ENCODE measurements around the gene PLEK2. TPM values are rescaled to one million over a fixed set of nuclear protein-coding genes. Genes with fewer than 3 reads are reported as not detected.
A peak's percentile ranks its signal among the peaks of the same experiment; 100 is the strongest.

Gene PLEK2
- total and polyA plus RNA-seq, 2 of the 13 experiments (the other 11 are each of a cell fraction or from before 2014, with no cell fraction given), result 0.26 to 1.5 TPM

GRCh38 chr14:67436006-67436866 lies 24.3 kb upstream of the PLEK2 start:
- no peak for FAIRE-seq
- no peaks in the 10 kb centered on the region for H3K36me3 ChIP-seq (replicated peaks in 1 of 2; ENCODE audit: control insufficient read depth in 1 of 2, insufficient read depth in 2 of 2, low read length in 2 of 2)
- BruUV-seq (replicated peaks), result no TSS peak
- peak; percentile 16 for DNase-seq (ENCODE audit: low spot score)
- ATAC-seq, result peak; percentile 89
- no peak overlapping the region for H3K9ac ChIP-seq (ENCODE audit: insufficient read depth, low read depth, low read length)
- ChIA-PET POLR2A (no interaction called here), CTCF (ENCODE audit: low intra/inter-chr PET ratio, low total read pairs) (no interaction called here)
- 34% methylated on average over 4 of the region's 10 CpGs for WGBS (ENCODE audit: low lambda C conversion rate)
- H3K4me2 ChIP-seq (ENCODE audit: low read depth, low read length), result no peak overlapping the region; the same call in 1 of the 2 replicates
- no peaks in the 10 kb centered on the region for H3K79me2 ChIP-seq (ENCODE audit: insufficient read depth, low read length)
- H3K27ac ChIP-seq (ENCODE audit: extremely low read length, insufficient read depth, low read length), result no peak overlapping the region
- in situ Hi-C loops (cut with HindIII; ENCODE audit: extremely low pct_ligation_motif_present, low pct_unique_long_range_greater_than_20kb) (no loop called here), intact Hi-C loops (cut with micrococcal nuclease; ENCODE audit: unreplicated experiment) (loop anchor here (1.0 kb wide), 1 partner anchor 8 kb away; no protein-coding TSS in a partner anchor)
- TF ChIP-seq ZNF501 (CRISPR knock-in tag; IDR thresholded peaks at IDR 0.05) (0 out of 2 replicates have a peak, but pooled peaks have one; percentile 21), STAG1 (CRISPR knock-in tag; IDR thresholded peaks at IDR 0.05) (no peak), RAD21 (CRISPR knock-in tag; IDR thresholded peaks at IDR 0.05) (0 out of 2 replicates have a peak, but pooled peaks have one; percentile 14), CTCF (CRISPR knock-in tag; IDR thresholded peaks at IDR 0.05) (peak; percentile 45), HNF4A (CRISPR knock-in tag; IDR thresholded peaks at IDR 0.05) (0 out of 2 replicates have a peak, but pooled peaks have one; percentile 15)
- no peak overlapping the region for H2AFZ ChIP-seq (ENCODE audit: low read length)
- H4K20me1 ChIP-seq (ENCODE audit: insufficient read depth, low read length), result no peaks in the 10 kb centered on the region
- H3K9me3 ChIP-seq (ENCODE audit: low read length), result no peaks in the 10 kb centered on the region
- peaks cover 31% of the 10 kb centered on the region for H3K4me1 ChIP-seq (ENCODE audit: insufficient read depth, low read length)
- H3K27me3 ChIP-seq (ENCODE audit: control insufficient read depth in 1 of 2, insufficient read depth in 2 of 2, low read length in 2 of 2), result peaks cover 2 to 21% of the 10 kb centered on the region in 2 experiments; a peak in 2 of 5 replicates
- H3K4me3 ChIP-seq (replicated peaks in 1 of 3; ENCODE audit: insufficient read depth in 1 of 3, low read depth in 2 of 3, low read length in 3 of 3), result no peak overlapping the region
